HEK293 (cell line): ENCODE data around the gene KDM3B.

ENCODE experiments used
- CTCF ChIA-PET: fragments of 350-600 bp; formaldehyde crosslinking; extraction: SDS; loops from one replicate; lab custom pipeline; 2021; ENCODE audit warnings: antibody characterized with exemption; lab: Yijun Ruan, JAX
- POLR2A ChIA-PET: fragments of 300-600 bp; formaldehyde crosslinking; extraction: SDS; loops from one replicate; lab custom pipeline; 2020; ENCODE audit warnings: antibody characterized with exemption, inconsistent platforms; lab: Yijun Ruan, JAX
- H3K27ac ChIP-seq: fragments of 200-500 bp; sonication (Bioruptor generic); 2 replicates; pipeline ENCODE4 v1.5.1; 2014; ENCODE audit warnings: low read depth, low read length, control low read depth, inconsistent platforms; ENCODE audit errors: extremely low read depth
- H3K36me3 ChIP-seq, 2 experiments: fragments of 200-500 bp in 1 of 2; sonication (Bioruptor generic) in 1 of 2; 1 replicate in 1 of 2; 2 replicates in 1 of 2; pipeline ENCODE4 v1.5.1; 2014 to 2017; ENCODE audit warnings: inconsistent platforms in 2 of 2, low read length in 2 of 2; ENCODE audit not compliant: control insufficient read depth in 2 of 2, insufficient read depth in 1 of 2
- H3K4me1 ChIP-seq: fragments of 200-500 bp; sonication (Bioruptor generic); 2 replicates; pipeline ENCODE4 v1.5.1; 2014; ENCODE audit warnings: mild to moderate bottlenecking, low read length, inconsistent platforms; ENCODE audit not compliant: control insufficient read depth, insufficient read depth
- H3K4me3 ChIP-seq: 2 replicates; pipeline ENCODE4 v1.5.1; 2011; ENCODE audit warnings: low read depth, mild to moderate bottlenecking, control low read depth, low read length, moderate library complexity
- H3K9me3 ChIP-seq: fragments of 200-500 bp; sonication (Bioruptor generic); 2 replicates; pipeline ENCODE4 v1.5.1; 2014; ENCODE audit warnings: low read depth, low read length, inconsistent platforms; ENCODE audit not compliant: control insufficient read depth, insufficient read depth
- KLF1 ChIP-seq: fragments of 450-650 bp; formaldehyde crosslinking; IDR thresholded peaks from 2 replicates; pipeline ENCODE4 v1.5.1; 2016; ENCODE audit warnings: missing biosample characterization, missing genetic modification characterization
- KLF16 ChIP-seq: fragments of 450-650 bp; formaldehyde crosslinking; IDR thresholded peaks from 2 replicates; pipeline ENCODE4 v1.5.1; 2017; ENCODE audit warnings: missing biosample characterization, missing genetic modification characterization
- SP7 ChIP-seq: fragments of 450-650 bp; formaldehyde crosslinking; IDR thresholded peaks from 2 replicates; pipeline ENCODE4 v1.5.1; 2016; ENCODE audit warnings: missing biosample characterization, missing genetic modification characterization
- ZNF341 ChIP-seq: fragments of 450-650 bp; formaldehyde crosslinking; IDR thresholded peaks from 2 replicates; pipeline ENCODE4; 2016; ENCODE audit warnings: low read depth, missing biosample characterization, missing genetic modification characterization
- ZNF510 ChIP-seq: fragments of 450-650 bp; formaldehyde crosslinking; IDR thresholded peaks from 2 replicates; pipeline ENCODE4 v1.5.1; 2018; ENCODE audit warnings: mild to moderate bottlenecking, missing genetic modification characterization, missing biosample characterization; ENCODE audit not compliant: insufficient replicate concordance
- ZNF548 ChIP-seq: fragments of 450-650 bp; formaldehyde crosslinking; IDR thresholded peaks from 2 replicates; pipeline ENCODE4 v1.5.1; 2016; ENCODE audit warnings: missing biosample characterization, missing genetic modification characterization
- ZNF600 ChIP-seq: fragments of 450-650 bp; formaldehyde crosslinking; IDR thresholded peaks from 2 replicates; pipeline ENCODE4 v1.5.1; 2016; ENCODE audit warnings: missing biosample characterization, missing genetic modification characterization
- TF ChIP-seq, protein P1 (sequence below): fragments of 450-650 bp; IDR thresholded peaks from 2 replicates; pipeline ENCODE4 v1.5.1; 2018; ENCODE audit warnings: missing biosample characterization, missing genetic modification characterization
- TF ChIP-seq, protein P2 (sequence below): fragments of 450-650 bp; formaldehyde crosslinking; IDR thresholded peaks from 2 replicates; pipeline ENCODE4 v1.5.1; 2016; ENCODE audit warnings: missing biosample characterization, missing genetic modification characterization

KDM3B gene

DNA sequence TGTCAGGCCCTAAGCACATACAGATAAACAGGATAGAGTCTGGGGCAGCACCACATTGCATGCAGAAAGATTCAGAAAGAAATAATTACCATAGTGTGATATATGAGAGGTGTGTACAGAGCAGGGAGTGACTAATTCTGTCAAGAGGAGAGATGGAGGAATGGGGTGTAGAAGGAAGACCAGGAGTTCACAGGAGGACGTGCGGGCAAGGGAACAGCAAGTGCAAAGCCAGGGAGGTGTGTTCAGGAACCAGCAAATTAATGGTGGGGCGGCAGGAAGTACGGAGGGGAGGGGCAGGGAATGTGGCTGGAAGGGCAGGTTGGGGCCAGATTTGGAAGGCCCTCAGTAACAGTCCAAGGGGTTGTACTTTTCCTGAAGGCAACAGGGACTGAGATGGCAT, 130.2 kb downstream of the KDM3B start:
- ChIA-PET POLR2A (no interaction called here), CTCF (interaction anchor here (0.8 to 1.2 kb wide), 3 partner anchors 18 to 33 kb away, joined by 3 to 7 read pairs (median 3); no protein-coding TSS in a partner anchor)
- TF ChIP-seq SP7 (tag by site-specific recombination) (peak; percentile 48), ZNF600 (tag by site-specific recombination) (0 out of 2 replicates have a peak, but pooled peaks have one; percentile 29), ZNF548 (tag by site-specific recombination) (peak; percentile 69; the same call in 1 of the 2 replicates), KLF1 (tag by site-specific recombination) (0 out of 2 replicates have a peak, but pooled peaks have one; percentile 14), KLF16 (tag by site-specific recombination) (no peak), ZNF510 (no peak), ZNF341 (tag by site-specific recombination) (peak; percentile 86)
- TF ChIP-seq, protein P1, sequence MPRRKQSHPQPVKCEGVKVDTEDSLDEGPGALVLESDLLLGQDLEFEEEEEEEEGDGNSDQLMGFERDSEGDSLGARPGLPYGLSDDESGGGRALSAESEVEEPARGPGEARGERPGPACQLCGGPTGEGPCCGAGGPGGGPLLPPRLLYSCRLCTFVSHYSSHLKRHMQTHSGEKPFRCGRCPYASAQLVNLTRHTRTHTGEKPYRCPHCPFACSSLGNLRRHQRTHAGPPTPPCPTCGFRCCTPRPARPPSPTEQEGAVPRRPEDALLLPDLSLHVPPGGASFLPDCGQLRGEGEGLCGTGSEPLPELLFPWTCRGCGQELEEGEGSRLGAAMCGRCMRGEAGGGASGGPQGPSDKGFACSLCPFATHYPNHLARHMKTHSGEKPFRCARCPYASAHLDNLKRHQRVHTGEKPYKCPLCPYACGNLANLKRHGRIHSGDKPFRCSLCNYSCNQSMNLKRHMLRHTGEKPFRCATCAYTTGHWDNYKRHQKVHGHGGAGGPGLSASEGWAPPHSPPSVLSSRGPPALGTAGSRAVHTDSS (tag by site-specific recombination): no peak
- TF ChIP-seq, protein P2, sequence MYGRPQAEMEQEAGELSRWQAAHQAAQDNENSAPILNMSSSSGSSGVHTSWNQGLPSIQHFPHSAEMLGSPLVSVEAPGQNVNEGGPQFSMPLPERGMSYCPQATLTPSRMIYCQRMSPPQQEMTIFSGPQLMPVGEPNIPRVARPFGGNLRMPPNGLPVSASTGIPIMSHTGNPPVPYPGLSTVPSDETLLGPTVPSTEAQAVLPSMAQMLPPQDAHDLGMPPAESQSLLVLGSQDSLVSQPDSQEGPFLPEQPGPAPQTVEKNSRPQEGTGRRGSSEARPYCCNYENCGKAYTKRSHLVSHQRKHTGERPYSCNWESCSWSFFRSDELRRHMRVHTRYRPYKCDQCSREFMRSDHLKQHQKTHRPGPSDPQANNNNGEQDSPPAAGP (tag by site-specific recombination): 0 out of 2 replicates have a peak, but pooled peaks have one; percentile 22
- TF ChIP-seq, all 188 proteins: peak for 6
- Histone ChIP-seq H3K4me3 (no peak overlapping the region), H3K4me1 (no peaks in the 10 kb centered on the region), H3K9me3 (no peaks in the 10 kb centered on the region), H3K27ac (no peak overlapping the region), H3K36me3 (no peaks in the 10 kb centered on the region)
